ENCODE results near the gene MAST4.

The MAST4 gene

GRCh38 chr5:66974256-66974655, 378.1 kb downstream of the MAST4 start:
- no peak overlapping the region for H3K27ac ChIP-seq
- H3K4me3 ChIP-seq, result no peak overlapping the region
- no peak for DNase-seq (ENCODE audit: low read depth, low spot score)
- TF ChIP-seq FOXP2 (optimal IDR thresholded peaks at IDR 0.05; ENCODE audit: control extremely low read depth, extremely low read length, insufficient read depth), result no peak
- no peak for TF ChIP-seq EZH2 (IDR thresholded peaks at IDR 0.05)
- TF ChIP-seq POLR2AphosphoS5 (IDR thresholded peaks at IDR 0.05; ENCODE audit: borderline replicate concordance, low read depth, low read length), result no peak
- no peaks in the 10 kb centered on the region for H3K36me3 ChIP-seq (ENCODE audit: insufficient read depth, low read length)
- H3K9ac ChIP-seq (ENCODE audit: insufficient read length), result no peak overlapping the region
- H3K9me3 ChIP-seq (ENCODE audit: low read depth, low read length), result no peaks in the 10 kb centered on the region

DNA sequence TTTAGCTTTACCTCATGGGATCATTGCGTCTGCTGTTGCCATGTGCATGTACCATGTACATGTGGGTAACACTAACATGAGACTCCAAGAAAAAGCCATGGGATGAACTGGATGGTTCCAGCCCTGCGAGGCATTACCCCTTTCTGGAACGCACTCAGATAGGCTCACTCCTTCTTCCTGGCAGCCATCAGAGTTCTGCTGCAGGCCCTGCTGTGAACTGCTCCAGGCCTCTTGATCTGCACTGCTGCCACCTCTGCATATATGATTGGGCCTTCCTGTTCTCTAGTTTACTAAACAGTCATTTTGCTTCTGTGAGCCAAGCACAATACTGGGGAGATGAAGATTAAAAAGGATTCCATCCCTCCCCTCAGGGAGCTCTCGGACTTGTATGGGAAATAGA, 379.9 kb downstream of the MAST4 start:
- Histone ChIP-seq H3K9ac (ENCODE audit: insufficient read length) (no peak overlapping the region), H3K4me3 (no peak overlapping the region), H3K9me3 (ENCODE audit: low read depth, low read length) (no peaks in the 10 kb centered on the region), H3K36me3 (ENCODE audit: insufficient read depth, low read length) (no peaks in the 10 kb centered on the region), H3K27ac (no peak overlapping the region)
- no peak for DNase-seq (ENCODE audit: low read depth, low spot score)
- TF ChIP-seq FOXP2 (optimal IDR thresholded peaks at IDR 0.05; ENCODE audit: control extremely low read depth, extremely low read length, insufficient read depth), result no peak
- no peak for TF ChIP-seq EZH2 (IDR thresholded peaks at IDR 0.05)
- no peak for TF ChIP-seq POLR2AphosphoS5 (IDR thresholded peaks at IDR 0.05; ENCODE audit: borderline replicate concordance, low read depth, low read length)

GRCh38 chr5:66979738-66980137, 383.5 kb downstream of the MAST4 start:
- TF ChIP-seq POLR2AphosphoS5 (IDR thresholded peaks at IDR 0.05; ENCODE audit: borderline replicate concordance, low read depth, low read length), result no peak
- no peak for TF ChIP-seq FOXP2 (optimal IDR thresholded peaks at IDR 0.05; ENCODE audit: control extremely low read depth, extremely low read length, insufficient read depth)
- TF ChIP-seq EZH2 (IDR thresholded peaks at IDR 0.05), result no peak
- no peaks in the 10 kb centered on the region for H3K36me3 ChIP-seq (ENCODE audit: insufficient read depth, low read length)
- H3K9ac ChIP-seq (ENCODE audit: insufficient read length), result no peak overlapping the region
- no peak for DNase-seq (ENCODE audit: low read depth, low spot score)
- no peaks in the 10 kb centered on the region for H3K9me3 ChIP-seq (ENCODE audit: low read depth, low read length)
- H3K27ac ChIP-seq, result no peak overlapping the region
- H3K4me3 ChIP-seq, result no peak overlapping the region

DNA sequence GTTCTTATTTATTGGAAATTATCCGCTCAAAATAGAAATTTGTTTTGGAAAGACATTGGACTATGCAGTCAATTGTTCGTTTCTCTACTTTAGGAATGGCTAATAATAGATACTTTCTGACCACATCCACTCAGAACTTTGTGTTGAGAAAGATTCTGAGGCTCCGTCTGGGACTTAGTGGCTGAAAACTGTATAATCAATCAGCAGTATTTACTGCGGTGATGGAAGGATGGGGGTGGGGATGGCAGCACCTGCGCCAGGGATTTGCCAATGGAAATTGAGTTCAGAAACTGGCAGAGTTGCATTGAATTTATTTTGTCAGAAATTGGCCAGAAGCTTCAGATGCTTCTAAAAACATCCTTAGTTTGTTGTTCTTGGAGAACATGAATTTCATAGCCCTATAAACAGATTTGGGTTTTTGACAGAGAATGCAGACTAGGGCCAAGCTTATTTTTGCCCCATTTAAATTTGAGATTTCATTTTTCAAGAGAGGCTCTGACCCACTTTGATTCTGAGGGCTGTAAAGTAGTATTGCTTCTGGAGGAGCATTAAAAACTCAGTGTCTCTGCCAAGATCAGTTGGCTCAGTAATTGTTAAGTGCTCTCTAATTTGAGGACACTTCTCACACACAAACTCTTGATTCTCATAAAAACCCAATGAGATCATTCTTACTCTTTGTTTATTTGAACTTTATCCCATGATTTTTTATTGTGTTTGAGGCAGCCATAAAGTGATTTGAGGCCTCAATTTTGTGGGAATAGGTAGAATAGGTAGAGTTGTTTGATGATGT, 385.3 kb downstream of the MAST4 start:
- no peak overlapping the region for H3K9ac ChIP-seq (ENCODE audit: insufficient read length)
- no peak for TF ChIP-seq FOXP2 (optimal IDR thresholded peaks at IDR 0.05; ENCODE audit: control extremely low read depth, extremely low read length, insufficient read depth)
- TF ChIP-seq POLR2AphosphoS5 (IDR thresholded peaks at IDR 0.05; ENCODE audit: borderline replicate concordance, low read depth, low read length), result no peak
- TF ChIP-seq EZH2 (IDR thresholded peaks at IDR 0.05), result no peak
- no peak overlapping the region for H3K4me3 ChIP-seq
- no peaks in the 10 kb centered on the region for H3K36me3 ChIP-seq (ENCODE audit: insufficient read depth, low read length)
- no peak overlapping the region for H3K27ac ChIP-seq
- H3K9me3 ChIP-seq (ENCODE audit: low read depth, low read length), result no peaks in the 10 kb centered on the region
- DNase-seq (ENCODE audit: low read depth, low spot score), result no peak

- Histone ChIP-seq H3K27ac (no peak overlapping the region), H3K36me3 (ENCODE audit: insufficient read depth, low read length) (no peaks in the 10 kb centered on the region), H3K4me3 (no peak overlapping the region), H3K9me3 (ENCODE audit: low read depth, low read length) (no peaks in the 10 kb centered on the region), H3K9ac (ENCODE audit: insufficient read length) (no peak overlapping the region)
- no peak for TF ChIP-seq EZH2 (IDR thresholded peaks at IDR 0.05)
- TF ChIP-seq POLR2AphosphoS5 (IDR thresholded peaks at IDR 0.05; ENCODE audit: borderline replicate concordance, low read depth, low read length), result no peak
- TF ChIP-seq FOXP2 (optimal IDR thresholded peaks at IDR 0.05; ENCODE audit: control extremely low read depth, extremely low read length, insufficient read depth), result no peak
- DNase-seq (ENCODE audit: low read depth, low spot score), result no peak
Measured at GRCh38 chr5:66982056-66982387, 385.8 kb downstream of the MAST4 start.

DNA sequence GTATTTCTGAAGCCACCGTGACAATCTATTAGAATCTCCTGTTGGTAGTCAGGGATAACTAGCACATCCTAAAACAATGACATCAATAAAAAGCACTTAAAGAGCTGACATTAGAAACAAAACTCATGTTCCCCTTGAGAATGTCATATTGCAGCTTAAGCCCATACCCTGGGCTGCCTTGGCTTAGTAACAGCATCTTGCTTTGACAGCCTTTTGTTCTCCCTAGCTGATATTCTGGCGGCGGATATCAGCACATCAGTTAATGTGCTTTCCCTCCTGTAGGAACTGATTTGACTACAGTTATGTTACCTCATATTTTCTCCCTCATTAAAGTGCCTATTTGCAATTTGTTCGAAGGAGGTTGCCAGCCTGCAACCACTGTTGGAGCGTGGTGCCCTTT, 386.3 kb downstream of the MAST4 start:
- Histone ChIP-seq H3K9ac (ENCODE audit: insufficient read length) (no peak overlapping the region), H3K4me3 (no peak overlapping the region)

DNA sequence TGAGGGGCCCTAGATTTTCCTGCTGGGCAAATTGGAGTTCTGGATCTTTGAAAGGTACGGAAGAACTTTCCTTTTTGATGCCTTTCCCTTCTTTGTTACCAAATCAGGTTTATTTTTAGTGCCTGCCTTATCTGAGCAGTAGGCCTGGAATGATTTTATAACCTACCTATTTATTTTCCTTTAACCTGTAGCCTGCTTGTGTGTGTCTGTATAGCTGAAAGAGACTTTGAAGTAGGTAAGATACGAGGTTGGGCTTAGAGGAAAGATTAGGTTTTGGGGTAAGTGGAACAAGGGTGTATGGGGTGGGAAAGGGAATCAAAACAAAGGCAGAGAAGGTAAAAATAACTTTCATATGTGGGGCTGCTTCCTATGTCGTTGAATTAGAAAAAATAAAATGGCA, 389.2 kb downstream of the MAST4 start:
- H3K9me3 ChIP-seq (ENCODE audit: low read depth, low read length), result no peaks in the 10 kb centered on the region
- H3K4me3 ChIP-seq, result no peak overlapping the region
- no peaks in the 10 kb centered on the region for H3K36me3 ChIP-seq (ENCODE audit: insufficient read depth, low read length)
- H3K27ac ChIP-seq, result no peak overlapping the region
- TF ChIP-seq EZH2 (IDR thresholded peaks at IDR 0.05) (no peak), POLR2AphosphoS5 (IDR thresholded peaks at IDR 0.05; ENCODE audit: borderline replicate concordance, low read depth, low read length) (no peak), FOXP2 (optimal IDR thresholded peaks at IDR 0.05; ENCODE audit: control extremely low read depth, extremely low read length, insufficient read depth) (no peak)
- H3K9ac ChIP-seq (ENCODE audit: insufficient read length), result no peak overlapping the region
- DNase-seq (ENCODE audit: low read depth, low spot score), result no peak

More for the DNA sequence above, 386.3 kb downstream of the MAST4 start:
- H3K27ac ChIP-seq, result no peak overlapping the region
- no peak for DNase-seq (ENCODE audit: low read depth, low spot score)
- H3K9me3 ChIP-seq (ENCODE audit: low read depth, low read length), result no peaks in the 10 kb centered on the region
- TF ChIP-seq POLR2AphosphoS5 (IDR thresholded peaks at IDR 0.05; ENCODE audit: borderline replicate concordance, low read depth, low read length) (no peak), EZH2 (IDR thresholded peaks at IDR 0.05) (no peak), FOXP2 (optimal IDR thresholded peaks at IDR 0.05; ENCODE audit: control extremely low read depth, extremely low read length, insufficient read depth) (no peak)
- no peaks in the 10 kb centered on the region for H3K36me3 ChIP-seq (ENCODE audit: insufficient read depth, low read length)

DNA sequence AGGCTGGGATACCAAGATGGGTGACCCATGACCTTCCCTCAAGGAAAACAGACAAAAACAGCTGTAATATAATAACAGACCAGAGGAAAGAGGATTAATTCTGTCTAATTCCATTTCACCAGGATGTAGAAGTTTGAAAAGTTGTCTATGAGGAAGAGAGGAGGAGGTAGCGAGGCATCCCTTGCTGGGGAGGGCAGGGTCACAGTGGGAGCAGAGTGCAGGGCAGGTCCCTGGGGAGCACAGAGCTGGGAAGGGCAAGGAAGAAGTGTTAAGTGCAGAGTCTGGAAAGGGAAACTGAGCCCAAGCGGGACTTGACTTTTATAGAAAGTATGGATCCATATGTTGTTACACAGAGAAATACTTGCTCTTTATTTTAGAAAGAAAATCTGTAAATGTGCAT, 389.8 kb downstream of the MAST4 start:
- H3K9ac ChIP-seq (ENCODE audit: insufficient read length), result no peak overlapping the region
- H3K27ac ChIP-seq, result no peak overlapping the region
- H3K4me3 ChIP-seq, result no peak overlapping the region
- H3K36me3 ChIP-seq (ENCODE audit: insufficient read depth, low read length), result no peaks in the 10 kb centered on the region
- DNase-seq (ENCODE audit: low read depth, low spot score), result no peak
- TF ChIP-seq FOXP2 (optimal IDR thresholded peaks at IDR 0.05; ENCODE audit: control extremely low read depth, extremely low read length, insufficient read depth) (no peak), POLR2AphosphoS5 (IDR thresholded peaks at IDR 0.05; ENCODE audit: borderline replicate concordance, low read depth, low read length) (no peak), EZH2 (IDR thresholded peaks at IDR 0.05) (no peak)
- no peaks in the 10 kb centered on the region for H3K9me3 ChIP-seq (ENCODE audit: low read depth, low read length)

GRCh38 chr5:66986534-66986933, 390.3 kb downstream of the MAST4 start:
- Histone ChIP-seq H3K27ac (no peak overlapping the region), H3K9ac (ENCODE audit: insufficient read length) (no peak overlapping the region), H3K36me3 (ENCODE audit: insufficient read depth, low read length) (no peaks in the 10 kb centered on the region), H3K4me3 (no peak overlapping the region), H3K9me3 (ENCODE audit: low read depth, low read length) (no peaks in the 10 kb centered on the region)
- TF ChIP-seq FOXP2 (optimal IDR thresholded peaks at IDR 0.05; ENCODE audit: control extremely low read depth, extremely low read length, insufficient read depth), result no peak
- DNase-seq (ENCODE audit: low read depth, low spot score), result no peak

Measured in SK-N-MC (cell line).